SU-DHL-6 (cell line): ENCODE results near the gene ATP11A.

Experiments used
- CTCF ChIP-seq: fragments of 200-600 bp; sonication (generic); IDR thresholded peaks from one replicate; pipeline ENCODE4 v1.5.1; 2017; ENCODE audit warnings: antibody characterized with exemption, mild to moderate bottlenecking, low read length, moderate library complexity; ENCODE audit not compliant: insufficient read depth, poor library complexity, severe bottlenecking
- EZH2phosphoT487 ChIP-seq: fragments of 200-600 bp; sonication (generic), shearing (Covaris generic); conservative IDR thresholded peaks from 2 replicates; pipeline ENCODE4 v1.6.1; 2018; ENCODE audit warnings: mild to moderate bottlenecking, antibody characterized with exemption, low read length, moderate library complexity, mixed read lengths

GRCh38 chr13:112918266-112918665 lies 228.4 kb downstream of the ATP11A start:
- TF ChIP-seq CTCF (no peak), EZH2phosphoT487 (no peak)
